Gastroesophageal sphincter (tissue), 4 donors: Measurements from ENCODE around the gene MFNG. TPM values are rescaled to one million over a fixed set of nuclear protein-coding genes. Genes with fewer than 3 reads are reported as not detected.

Experiments used
- ATAC-seq: fragments of 150-250 bp; one replicate; pipeline ENCODE4 v1.9.1; 2016; ENCODE audit warnings: mild to moderate bottlenecking, moderate library complexity
- H3K27ac ChIP-seq, 4 donors: fragments of 200-600 bp; sonication (generic) in 3 of 4; 1 replicate in 3 of 4; 2 replicates in 1 of 4; pipeline ENCODE4 v1.5.1; 2016 to 2019
- H3K27me3 ChIP-seq: fragments of 200-600 bp; sonication (generic); one replicate; pipeline ENCODE4 v1.5.1; 2019
- H3K36me3 ChIP-seq, 2 donors: fragments of 200-600 bp; sonication (generic); one replicate each; pipeline ENCODE4 v1.5.1; 2019; ENCODE audit warnings: control low read depth in 1 of 2
- H3K4me1 ChIP-seq, 3 donors: fragments of 200-600 bp; sonication (generic); 1 replicate in 2 of 3; 2 replicates in 1 of 3; pipeline ENCODE4 v1.5.1; 2016 to 2019; ENCODE audit warnings: control low read depth in 2 of 3
- H3K4me3 ChIP-seq, 2 donors: fragments of 200-600 bp; sonication (generic); one replicate each; pipeline ENCODE4 v1.5.1; 2019; ENCODE audit warnings: mild to moderate bottlenecking in 1 of 2, moderate library complexity in 1 of 2
- H3K9me3 ChIP-seq, 3 donors: fragments of 200-600 bp; sonication (generic); one replicate each; pipeline ENCODE4 v1.5.1; 2017 to 2019; ENCODE audit warnings: control low read depth in 2 of 3
- CTCF ChIP-seq, 4 experiments: fragments of 200-600 bp in 2 of 4; fragments of 450-650 bp in 2 of 4; sonication (generic) in 1 of 4; IDR thresholded peaks; one replicate each; pipeline ENCODE4 v1.5.1; 2017 to 2019; ENCODE audit warnings: antibody characterized with exemption in 4 of 4, mild to moderate bottlenecking in 2 of 4, moderate library complexity in 2 of 4
- EP300 ChIP-seq: sonication (generic); formaldehyde crosslinking; IDR thresholded peaks from one replicate; pipeline ENCODE4 v1.6.1; 2017; ENCODE audit warnings: antibody characterized with exemption, mild to moderate bottlenecking
- POLR2A ChIP-seq, 2 donors: fragments of 450-650 bp; IDR thresholded peaks; one replicate each; pipeline ENCODE4 v1.6.1; 2017; ENCODE audit warnings: antibody characterized with exemption in 2 of 2, mild to moderate bottlenecking in 2 of 2, moderate library complexity in 1 of 2
- POLR2AphosphoS5 ChIP-seq: sonication (generic); formaldehyde crosslinking; IDR thresholded peaks from one replicate; pipeline ENCODE4 v1.6.1; 2017; ENCODE audit warnings: antibody characterized with exemption
- WGBS, 2 donors: methylation state at CpG; one replicate each; pipeline ENCODE4 v1.1.5; 2018; ENCODE audit warnings: low coverage in 1 of 2; 5-methylcytosine and 5-hydroxymethylcytosine counted together
- total RNA-seq, 4 donors: library from RNA; depleted of rRNA; stranded (reverse); fragments of >200 nt; gene quantifications; one replicate each; pipeline ENCODE4 v1.1.0, GENCODE V29; 2016

The MFNG gene
- total RNA-seq, 4 donors from 2014 or later, result 6.4 to 14.6 (median 12.1) TPM

GRCh38 chr22:37518509-37519267 is 32.5 kb upstream of the MFNG start:
- Histone ChIP-seq H3K4me1 (peaks cover 0 to 19% (median 2%) of the 10 kb centered on the region in 3 donors), H3K4me3 (peak overlapping the region; percentile 26 to 61), H3K27ac (peak overlapping the region in 3 of 4 donors; percentile 57 to 77 (median 70)), H3K27me3 (peaks cover 88% of the 10 kb centered on the region), H3K36me3 (peaks cover 0 to 6% of the 10 kb centered on the region in 2 donors), H3K9me3 (no peaks in the 10 kb centered on the region)
- WGBS, 2 donors, result 49% methylated on average over 7 of the region's 63 CpGs; no CpG with 5 or more reads in 1 of the 2 donors
- ATAC-seq, result peak; percentile 22
- TF ChIP-seq EP300, result no peak
- TF ChIP-seq POLR2AphosphoS5, result no peak
- no peak for TF ChIP-seq POLR2A (IDR thresholded peaks at IDR 0.05)
- TF ChIP-seq CTCF (IDR thresholded peaks at IDR 0.05), result no peak

GRCh38 chr22:37517826-37518450 is 31.8 kb upstream of the MFNG start:
- H3K36me3 ChIP-seq, result peaks cover 0 to 6% of the 10 kb centered on the region in 2 donors
- ATAC-seq, result no peak
- H3K27ac ChIP-seq, result peak overlapping the region in 3 of 4 donors; percentile 57 to 77 (median 70)
- TF ChIP-seq POLR2A (IDR thresholded peaks at IDR 0.05), result no peak
- no peak for TF ChIP-seq EP300
- no peak for TF ChIP-seq POLR2AphosphoS5
- TF ChIP-seq CTCF (IDR thresholded peaks at IDR 0.05), result no peak
- H3K4me1 ChIP-seq, result peaks cover 0 to 24% (median 2%) of the 10 kb centered on the region in 3 donors
- peaks cover 89% of the 10 kb centered on the region for H3K27me3 ChIP-seq
- 79% methylated on average over 2 of the region's 15 CpGs; no CpG with 5 or more reads in 1 of the 2 donors for WGBS, 2 donors
- no peaks in the 10 kb centered on the region for H3K9me3 ChIP-seq
- H3K4me3 ChIP-seq, result peak overlapping the region in 1 of 2 donors; percentile 61

GRCh38 chr22:37516456-37516855 is 30.3 kb upstream of the MFNG start:
- H3K36me3 ChIP-seq, result peaks cover 0 to 6% of the 10 kb centered on the region in 2 donors
- TF ChIP-seq EP300, result no peak
- TF ChIP-seq POLR2AphosphoS5, result no peak
- no peak for TF ChIP-seq POLR2A (IDR thresholded peaks at IDR 0.05)
- TF ChIP-seq CTCF (IDR thresholded peaks at IDR 0.05), result no peak
- H3K27me3 ChIP-seq, result peaks cover 76% of the 10 kb centered on the region
- ATAC-seq, result no peak
- 88 to 94% methylated on average over 1 of the region's 1 CpG for WGBS, 2 donors
- H3K4me1 ChIP-seq, result peaks cover 0 to 37% (median 10%) of the 10 kb centered on the region in 3 donors
- no peak overlapping the region for H3K4me3 ChIP-seq
- H3K9me3 ChIP-seq, result no peaks in the 10 kb centered on the region
- no peak overlapping the region for H3K27ac ChIP-seq

GRCh38 chr22:37515901-37516300 is 29.7 kb upstream of the MFNG start:
- H3K4me1 ChIP-seq, result peaks cover 0 to 38% (median 10%) of the 10 kb centered on the region in 3 donors
- ATAC-seq, result no peak
- TF ChIP-seq EP300, result no peak
- TF ChIP-seq POLR2A (IDR thresholded peaks at IDR 0.05), result no peak
- no peak for TF ChIP-seq CTCF (IDR thresholded peaks at IDR 0.05)
- TF ChIP-seq POLR2AphosphoS5, result no peak
- H3K9me3 ChIP-seq, result no peaks in the 10 kb centered on the region
- H3K4me3 ChIP-seq, result no peak overlapping the region
- WGBS, 2 donors, result no CpG with 5 or more reads among the region's 23 CpGs
- no peak overlapping the region for H3K27ac ChIP-seq
- peaks cover 0 to 6% of the 10 kb centered on the region in 2 donors for H3K36me3 ChIP-seq
- H3K27me3 ChIP-seq, result peaks cover 72% of the 10 kb centered on the region
